ENCODE data around the gene KBTBD8.

KBTBD8 gene

DNA sequence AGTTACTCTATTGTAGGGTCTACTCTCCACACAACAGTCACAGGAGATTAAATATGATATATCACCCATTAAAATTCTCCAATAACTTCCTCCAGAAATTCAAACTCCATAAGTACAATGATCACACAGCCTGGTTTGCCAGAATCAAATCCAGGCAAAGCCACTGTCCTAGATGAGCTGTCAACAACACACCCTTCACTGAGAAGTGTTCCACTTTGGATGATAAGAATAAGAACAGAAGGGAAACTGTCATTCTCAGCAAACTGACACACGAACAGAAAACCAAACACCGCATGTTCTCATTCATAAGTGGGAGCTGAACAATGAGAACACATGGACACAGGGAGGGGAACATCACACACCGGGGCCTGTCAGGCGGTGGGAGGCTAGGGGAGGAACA lies 41.4 kb upstream of the KBTBD8 start:
- no peaks in the 10 kb centered on the region for H3K36me3 ChIP-seq
- H3K9me3 ChIP-seq = no peaks in the 10 kb centered on the region
- H3K27me3 ChIP-seq = peaks cover 0 to under 1% of the 10 kb centered on the region in 2 donors
- TF ChIP-seq, protein P1, sequence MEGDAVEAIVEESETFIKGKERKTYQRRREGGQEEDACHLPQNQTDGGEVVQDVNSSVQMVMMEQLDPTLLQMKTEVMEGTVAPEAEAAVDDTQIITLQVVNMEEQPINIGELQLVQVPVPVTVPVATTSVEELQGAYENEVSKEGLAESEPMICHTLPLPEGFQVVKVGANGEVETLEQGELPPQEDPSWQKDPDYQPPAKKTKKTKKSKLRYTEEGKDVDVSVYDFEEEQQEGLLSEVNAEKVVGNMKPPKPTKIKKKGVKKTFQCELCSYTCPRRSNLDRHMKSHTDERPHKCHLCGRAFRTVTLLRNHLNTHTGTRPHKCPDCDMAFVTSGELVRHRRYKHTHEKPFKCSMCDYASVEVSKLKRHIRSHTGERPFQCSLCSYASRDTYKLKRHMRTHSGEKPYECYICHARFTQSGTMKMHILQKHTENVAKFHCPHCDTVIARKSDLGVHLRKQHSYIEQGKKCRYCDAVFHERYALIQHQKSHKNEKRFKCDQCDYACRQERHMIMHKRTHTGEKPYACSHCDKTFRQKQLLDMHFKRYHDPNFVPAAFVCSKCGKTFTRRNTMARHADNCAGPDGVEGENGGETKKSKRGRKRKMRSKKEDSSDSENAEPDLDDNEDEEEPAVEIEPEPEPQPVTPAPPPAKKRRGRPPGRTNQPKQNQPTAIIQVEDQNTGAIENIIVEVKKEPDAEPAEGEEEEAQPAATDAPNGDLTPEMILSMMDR (IDR thresholded peaks at IDR 0.05) = no peak
- DNase-seq = no peak
- no peak overlapping the region for H3K4me3 ChIP-seq
- no peaks in the 10 kb centered on the region for H3K4me1 ChIP-seq
- no peak overlapping the region for H3K27ac ChIP-seq
- intact Hi-C loops (cut with DNase I; ENCODE audit: low total_unique reads) = no loop called here

DNA sequence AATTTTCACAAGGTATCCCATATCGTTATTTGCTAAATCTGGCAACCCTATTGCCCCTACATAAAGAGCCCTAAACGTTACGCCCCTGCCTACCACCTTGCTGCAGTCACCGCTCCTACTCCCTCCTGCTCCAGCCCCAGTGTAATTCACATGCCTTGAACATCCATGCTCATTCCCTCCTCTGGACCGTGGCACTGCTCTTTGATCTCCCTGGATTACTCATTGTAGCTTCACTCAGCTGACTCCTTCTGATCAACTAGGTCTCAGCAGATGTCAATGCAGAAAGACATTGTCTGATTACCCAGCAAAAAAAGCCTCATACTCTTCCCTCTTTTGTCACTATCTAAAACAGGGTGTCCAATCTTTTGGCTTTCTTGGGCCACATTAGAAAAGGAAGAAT lies 40.7 kb upstream of the KBTBD8 start:
- TF ChIP-seq, protein P1 (IDR thresholded peaks at IDR 0.05) = no peak
- H3K4me3 ChIP-seq = no peak overlapping the region
- H3K27ac ChIP-seq = no peak overlapping the region
- intact Hi-C loops (cut with DNase I; ENCODE audit: low total_unique reads) = no loop called here
- no peak for DNase-seq
- no peaks in the 10 kb centered on the region for H3K36me3 ChIP-seq
- H3K27me3 ChIP-seq = peaks cover 0 to 5% of the 10 kb centered on the region in 2 donors
- H3K9me3 ChIP-seq = no peaks in the 10 kb centered on the region
- H3K4me1 ChIP-seq = no peaks in the 10 kb centered on the region

DNA sequence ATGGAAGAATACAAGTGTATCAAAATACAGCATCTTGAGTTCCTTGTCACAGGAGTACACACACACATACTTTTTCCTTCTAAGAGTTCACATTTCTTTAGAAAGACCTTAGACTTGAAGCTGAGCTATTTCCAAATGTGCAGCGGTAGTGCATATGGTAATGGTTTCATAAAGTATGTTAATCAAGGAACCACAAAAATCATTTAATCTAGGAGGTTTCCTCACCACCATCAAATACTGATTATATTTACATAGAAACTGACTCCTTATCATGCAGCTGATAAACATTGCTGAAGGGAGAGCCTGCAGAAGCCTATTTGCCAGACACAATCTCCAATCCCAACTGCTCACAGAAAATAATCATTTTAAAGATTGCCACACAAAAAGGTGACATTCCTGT lies 40.0 kb upstream of the KBTBD8 start:
- Histone ChIP-seq H3K27me3 (peaks cover 0 to 8% of the 10 kb centered on the region in 2 donors), H3K36me3 (no peaks in the 10 kb centered on the region), H3K27ac (no peak overlapping the region), H3K4me1 (no peaks in the 10 kb centered on the region), H3K4me3 (no peak overlapping the region), H3K9me3 (no peaks in the 10 kb centered on the region)
- intact Hi-C loops (cut with DNase I; ENCODE audit: low total_unique reads) = no loop called here
- TF ChIP-seq, protein P1 (IDR thresholded peaks at IDR 0.05) = no peak
- DNase-seq = no peak

DNA sequence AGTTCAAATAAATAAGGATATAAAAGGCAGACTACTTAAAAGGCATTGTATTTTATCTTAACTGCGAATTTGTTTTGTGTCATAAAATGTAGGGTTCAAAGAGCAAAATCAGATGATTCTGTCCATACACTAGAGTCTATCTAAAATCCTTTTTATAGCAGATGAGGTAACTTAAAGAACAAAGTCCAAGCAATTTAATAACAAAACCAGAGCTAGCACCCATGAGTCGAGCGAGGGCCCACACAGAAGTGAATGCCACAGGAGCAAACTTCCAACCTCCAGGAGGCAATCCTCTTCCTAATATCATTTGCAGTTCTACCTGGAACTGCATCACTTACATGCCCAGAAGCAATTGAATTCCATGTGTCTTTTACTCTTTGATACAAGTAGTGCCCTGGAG lies 35.4 kb upstream of the KBTBD8 start:
- Histone ChIP-seq H3K9me3 (no peaks in the 10 kb centered on the region), H3K4me1 (no peaks in the 10 kb centered on the region), H3K4me3 (no peak overlapping the region), H3K27me3 (peaks cover 0 to 8% of the 10 kb centered on the region in 2 donors), H3K36me3 (no peaks in the 10 kb centered on the region), H3K27ac (no peak overlapping the region)
- intact Hi-C loops (cut with DNase I; ENCODE audit: low total_unique reads) = no loop called here
- DNase-seq = no peak
- TF ChIP-seq, protein P1 (IDR thresholded peaks at IDR 0.05) = no peak

DNA sequence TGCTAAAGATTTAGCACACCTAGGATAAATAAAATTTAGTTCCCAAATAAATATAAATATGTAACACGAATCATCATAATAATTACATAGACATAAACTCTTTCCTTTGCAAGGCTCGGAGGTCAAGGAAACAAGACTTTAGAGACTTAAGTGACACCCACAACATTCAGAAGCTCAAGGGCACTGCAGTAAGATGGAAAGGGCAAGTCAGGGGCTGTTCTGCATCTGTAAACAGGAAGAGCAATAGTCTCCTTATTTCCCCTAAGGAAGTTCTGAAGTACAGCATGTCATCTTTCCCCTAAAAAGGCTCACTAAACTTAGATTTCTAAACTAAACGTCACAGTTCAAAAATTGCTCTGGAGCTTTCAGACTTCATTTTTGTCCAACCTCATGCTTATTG lies 26.9 kb upstream of the KBTBD8 start:
- DNase-seq = no peak
- intact Hi-C loops (cut with DNase I; ENCODE audit: low total_unique reads) = no loop called here
- Histone ChIP-seq H3K4me3 (no peak overlapping the region), H3K27ac (no peak overlapping the region), H3K36me3 (no peaks in the 10 kb centered on the region), H3K9me3 (no peaks in the 10 kb centered on the region), H3K4me1 (peaks cover 0 to 5% (median 0%) of the 10 kb centered on the region in 4 donors), H3K27me3 (no peaks in the 10 kb centered on the region)
- TF ChIP-seq, protein P1 (IDR thresholded peaks at IDR 0.05) = no peak

All from tibial artery (tissue), 4 donors.